Stimulated activated naive CD8-positive, alpha-beta T cell treated with anti-CD3 and anti-CD28 coated beads, Interleukin-15, amount 100 ng/mL, for 72 hours (primary cell): ENCODE measurements around the gene NUS1.
"Not testable (repeated sequence)": the region's sequence is repeated elsewhere in the genome, so short reads cannot be mapped to it uniquely, and the experiment has no call there.

Experiments used
- ATAC-seq: fragments of 150-1000 bp; cut with Tn5 transposase; 2 replicates; pipeline ENCODE4 v1.10.0; 2021; ENCODE audit warnings: mild to moderate bottlenecking, moderate library complexity
- DNase-seq, 2 donors: peaks; one replicate each; pipeline ENCODE4 v3.0.0; 2021 to 2022
- H3K27ac Mint-ChIP-seq, 2 donors: one replicate each; pipeline ENCODE4 v1.8.0; 2022; ENCODE audit warnings: mild to moderate bottlenecking in 2 of 2, mixed read lengths in 2 of 2, moderate library complexity in 2 of 2
- H3K27me3 Mint-ChIP-seq: one replicate; pipeline ENCODE4 v1.8.0; 2022; ENCODE audit warnings: mixed read lengths
- H3K4me1 Mint-ChIP-seq: one replicate; pipeline ENCODE4 v1.8.0; 2022; ENCODE audit warnings: mild to moderate bottlenecking, mixed read lengths
- H3K4me3 Mint-ChIP-seq, 2 donors: one replicate each; pipeline ENCODE4 v1.8.0; 2022; ENCODE audit warnings: mild to moderate bottlenecking in 2 of 2, mixed read lengths in 2 of 2, moderate library complexity in 1 of 2
- H3K9me3 Mint-ChIP-seq, 2 donors: one replicate each; pipeline ENCODE4 v1.8.0; 2022; ENCODE audit warnings: mixed read lengths in 2 of 2

NUS1 gene

DNA sequence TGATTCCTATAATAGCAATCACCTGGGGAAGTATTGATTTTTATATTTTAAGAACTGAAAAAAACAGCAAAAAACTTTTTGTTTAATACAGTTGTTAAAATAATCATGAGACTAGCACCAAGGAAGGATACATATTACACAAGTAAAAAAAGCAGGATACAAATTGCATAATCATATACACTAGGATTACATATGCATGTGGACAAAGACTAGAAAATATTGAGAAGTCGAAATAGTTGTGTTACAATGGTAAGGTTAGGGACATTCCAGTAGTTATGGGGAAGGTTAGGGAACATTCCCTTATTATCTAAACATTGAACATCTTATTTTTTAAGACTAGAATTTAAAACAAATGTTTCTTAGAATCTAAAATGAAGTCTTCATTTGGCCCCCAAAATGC lies 9.5 kb downstream of the NUS1 start:
- Mint-ChIP-seq H3K27ac (no peak overlapping the region), H3K4me3 (no peak overlapping the region), H3K4me1 (peaks cover 57% of the 10 kb centered on the region), H3K9me3 (no peaks in the 10 kb centered on the region), H3K27me3 (no peaks in the 10 kb centered on the region)
- no peak for ATAC-seq
- no peak for DNase-seq

GRCh38 chr6:117685359-117685758 lies 10.1 kb downstream of the NUS1 start:
- Mint-ChIP-seq H3K27ac (peak overlapping the region in 1 of 2 donors; percentile 93), H3K4me1 (peaks cover 51% of the 10 kb centered on the region), H3K9me3 (no peaks in the 10 kb centered on the region), H3K4me3 (no peak overlapping the region), H3K27me3 (no peaks in the 10 kb centered on the region)
- no peak for ATAC-seq
- DNase-seq, result no peak

GRCh38 chr6:117687021-117687648 lies 11.9 kb downstream of the NUS1 start:
- DNase-seq (no peak), ATAC-seq (no peak)
- Mint-ChIP-seq H3K27ac (no peak overlapping the region), H3K9me3 (no peaks in the 10 kb centered on the region), H3K4me3 (no peak overlapping the region), H3K4me1 (peaks cover 40% of the 10 kb centered on the region), H3K27me3 (no peaks in the 10 kb centered on the region)

GRCh38 chr6:117689584-117689983 lies 14.3 kb downstream of the NUS1 start:
- H3K4me1 Mint-ChIP-seq, result peaks cover 26% of the 10 kb centered on the region

GRCh38 chr6:117706504-117706903 lies 31.2 kb downstream of the NUS1 start:
- Mint-ChIP-seq H3K4me3 (no peak overlapping the region), H3K4me1 (peaks cover 6% of the 10 kb centered on the region), H3K27ac (peak overlapping the region in 1 of 2 donors; percentile 4), H3K27me3 (no peaks in the 10 kb centered on the region), H3K9me3 (no peaks in the 10 kb centered on the region)
- no peak for DNase-seq
- ATAC-seq, result no peak

More at GRCh38 chr6:117689584-117689983, 14.3 kb downstream of the NUS1 start:
- ATAC-seq, DNase-seq, H3K27me3 Mint-ChIP-seq, H3K9me3 Mint-ChIP-seq, H3K27ac Mint-ChIP-seq, H3K4me3 Mint-ChIP-seq: not testable (repeated sequence)

GRCh38 chr6:117706936-117707509 lies 31.8 kb downstream of the NUS1 start:
- peak overlapping the region; percentile 4 to 65 for H3K27ac Mint-ChIP-seq
- not testable (repeated sequence) for H3K4me1 Mint-ChIP-seq, DNase-seq, H3K4me3 Mint-ChIP-seq, H3K27me3 Mint-ChIP-seq, H3K9me3 Mint-ChIP-seq, ATAC-seq

GRCh38 chr6:117711369-117711768 lies 36.1 kb downstream of the NUS1 start:
- DNase-seq (no peak), ATAC-seq (peak; percentile 55)
- peaks cover 6% of the 10 kb centered on the region for H3K4me1 Mint-ChIP-seq
- no peak overlapping the region for H3K27ac Mint-ChIP-seq
- no peaks in the 10 kb centered on the region for H3K27me3 Mint-ChIP-seq
- no peaks in the 10 kb centered on the region for H3K9me3 Mint-ChIP-seq
- no peak overlapping the region for H3K4me3 Mint-ChIP-seq

- ATAC-seq, result no peak
- DNase-seq, result no peak
- Mint-ChIP-seq H3K9me3 (peaks cover 6 to 20% of the 10 kb centered on the region in 2 donors), H3K4me1 (no peaks in the 10 kb centered on the region), H3K27ac (no peak overlapping the region), H3K27me3 (no peaks in the 10 kb centered on the region), H3K4me3 (no peak overlapping the region)
These were observed 43.6 kb downstream of the NUS1 start for GRCh38 chr6:117718895-117719294.

DNA sequence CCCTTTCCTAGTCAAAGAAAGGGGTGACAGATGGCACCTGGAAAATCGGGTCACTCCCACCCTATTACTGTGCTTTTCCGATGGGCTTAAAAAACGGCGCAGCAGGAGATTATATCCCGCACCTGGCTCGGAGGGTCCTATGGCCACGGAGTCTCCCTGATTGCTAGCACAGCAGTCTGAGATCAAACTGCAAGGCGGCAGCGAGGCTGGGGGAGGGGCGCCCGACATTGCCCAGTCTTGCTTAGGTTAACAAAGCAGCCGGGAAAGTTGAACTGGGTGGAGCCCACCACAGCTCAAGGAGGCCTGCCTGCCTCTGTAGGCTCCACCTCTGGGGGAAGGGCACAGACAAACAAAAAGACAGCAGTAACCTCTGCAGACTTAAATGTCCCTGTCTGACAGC lies 46.3 kb downstream of the NUS1 start:
- H3K4me3 Mint-ChIP-seq, H3K27me3 Mint-ChIP-seq, H3K27ac Mint-ChIP-seq, H3K4me1 Mint-ChIP-seq, ATAC-seq, DNase-seq: not testable (repeated sequence)
- H3K9me3 Mint-ChIP-seq, result peaks cover 6 to 23% of the 10 kb centered on the region in 2 donors

- no peak overlapping the region for H3K27ac Mint-ChIP-seq
- ATAC-seq (no peak), DNase-seq (no peak)
- H3K27me3 Mint-ChIP-seq, result no peaks in the 10 kb centered on the region
- H3K4me1 Mint-ChIP-seq, result no peaks in the 10 kb centered on the region
- peaks cover 6 to 8% of the 10 kb centered on the region in 2 donors for H3K9me3 Mint-ChIP-seq
- no peak overlapping the region for H3K4me3 Mint-ChIP-seq
These were observed 53.4 kb downstream of the NUS1 start for GRCh38 chr6:117728626-117729025.

- H3K4me1 Mint-ChIP-seq, result no peaks in the 10 kb centered on the region
- no peak for ATAC-seq
- H3K27ac Mint-ChIP-seq, result no peak overlapping the region
- no peaks in the 10 kb centered on the region for H3K27me3 Mint-ChIP-seq
- H3K9me3 Mint-ChIP-seq, result peaks cover 6 to 10% of the 10 kb centered on the region in 2 donors
- H3K4me3 Mint-ChIP-seq, result no peak overlapping the region
- DNase-seq, result no peak
These were observed 54.3 kb downstream of the NUS1 start for GRCh38 chr6:117729613-117730012.

DNA sequence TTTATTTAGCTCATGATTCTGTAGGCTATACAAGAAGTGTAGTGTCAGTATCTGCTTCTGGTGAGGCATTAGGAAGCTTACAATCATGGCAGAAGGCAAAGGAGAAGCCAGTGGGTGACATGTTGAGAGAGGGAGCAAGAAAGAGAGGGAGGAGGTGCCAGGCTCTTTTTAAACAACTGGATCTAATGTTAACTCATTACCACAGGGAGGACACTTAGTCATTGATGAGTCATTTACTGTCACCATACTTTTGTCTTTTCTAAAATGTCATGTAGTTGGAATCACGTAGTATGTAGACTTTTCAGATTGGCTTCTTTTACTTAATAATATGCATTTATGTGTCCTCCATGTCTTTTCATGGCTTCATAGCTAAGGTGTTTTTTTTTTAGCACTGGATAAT lies 58.1 kb downstream of the NUS1 start:
- Mint-ChIP-seq H3K9me3 (peaks cover 6 to 10% of the 10 kb centered on the region in 2 donors), H3K27me3 (peaks cover 16% of the 10 kb centered on the region), H3K27ac (no peak overlapping the region), H3K4me1 (no peaks in the 10 kb centered on the region), H3K4me3 (no peak overlapping the region)
- ATAC-seq, result peak; percentile 43
- DNase-seq, result no peak

DNA sequence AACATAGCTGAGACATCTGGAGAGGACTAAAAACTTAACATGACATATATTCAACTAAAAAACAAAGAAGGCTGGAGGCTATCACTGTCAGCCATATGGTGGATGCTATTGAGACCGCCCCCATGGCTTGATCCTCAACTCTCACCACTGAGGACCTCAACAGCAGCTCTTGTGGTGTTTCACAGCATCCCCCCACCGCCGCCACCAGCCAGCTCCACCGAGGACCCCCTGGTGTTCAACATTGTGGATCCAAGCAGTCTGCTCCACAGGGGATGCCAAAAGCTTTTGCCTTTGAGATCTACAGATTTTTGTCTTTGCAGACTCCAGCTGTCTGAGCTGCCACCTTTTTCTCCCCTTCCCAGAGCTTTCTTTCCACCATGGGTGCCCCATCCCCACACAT lies 64.6 kb downstream of the NUS1 start:
- Mint-ChIP-seq H3K9me3 (peaks cover 8 to 19% of the 10 kb centered on the region in 2 donors), H3K4me1 (no peaks in the 10 kb centered on the region), H3K27ac (no peak overlapping the region), H3K4me3 (no peak overlapping the region), H3K27me3 (peaks cover 27% of the 10 kb centered on the region)
- ATAC-seq (no peak), DNase-seq (no peak)

DNA sequence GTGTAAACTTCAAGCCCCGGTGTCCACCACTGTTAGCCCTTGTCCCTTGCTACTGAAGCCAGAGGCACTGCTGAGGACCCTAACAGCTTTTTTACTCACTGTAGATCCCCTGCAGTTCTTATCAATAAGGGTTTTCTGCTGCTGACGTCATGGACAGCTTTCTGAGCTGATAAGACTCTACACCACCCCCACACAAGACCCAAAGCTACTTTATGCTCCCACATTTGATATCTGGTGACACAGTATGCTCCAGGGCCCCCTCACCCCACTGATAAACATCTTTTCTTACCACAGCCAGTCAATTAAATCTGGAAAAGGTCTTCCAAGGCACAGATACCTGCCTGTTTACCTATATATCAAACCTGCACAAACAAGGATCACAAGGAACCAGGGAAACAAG lies 65.3 kb downstream of the NUS1 start:
- H3K4me3 Mint-ChIP-seq, result no peak overlapping the region
- no peaks in the 10 kb centered on the region for H3K4me1 Mint-ChIP-seq
- peaks cover 8 to 19% of the 10 kb centered on the region in 2 donors for H3K9me3 Mint-ChIP-seq
- DNase-seq, result no peak
- peaks cover 27% of the 10 kb centered on the region for H3K27me3 Mint-ChIP-seq
- no peak for ATAC-seq
- no peak overlapping the region for H3K27ac Mint-ChIP-seq

DNA sequence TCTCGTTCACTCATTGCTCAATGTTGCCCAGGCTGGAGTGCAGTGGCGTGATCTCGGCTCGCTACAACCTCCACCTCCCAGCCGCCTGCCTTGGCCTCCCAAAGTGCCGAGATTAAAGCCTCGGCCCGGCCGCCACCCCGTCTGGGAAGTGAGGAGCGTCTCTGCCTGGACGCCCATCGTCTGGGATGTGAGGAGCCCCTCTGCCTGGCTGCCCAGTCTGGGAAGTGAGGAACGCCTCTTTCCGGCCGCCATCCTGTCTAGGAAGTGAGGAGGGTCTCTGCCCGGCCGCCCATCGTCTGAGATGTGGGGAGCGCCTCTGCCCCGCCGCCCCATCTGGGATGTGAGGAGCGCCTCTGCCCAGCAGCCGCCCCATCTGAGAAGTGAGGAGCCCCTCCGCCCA lies 75.4 kb downstream of the NUS1 start:
- ATAC-seq, H3K27me3 Mint-ChIP-seq: not testable (repeated sequence)
- H3K9me3 Mint-ChIP-seq, result peaks cover 10 to 27% of the 10 kb centered on the region in 2 donors

More for the DNA sequence above, 75.4 kb downstream of the NUS1 start:
- H3K4me3 Mint-ChIP-seq, DNase-seq, H3K4me1 Mint-ChIP-seq, H3K27ac Mint-ChIP-seq: not testable (repeated sequence)
